ENCODE data around the gene ARHGAP44. TPM values are rescaled to one million over a fixed set of nuclear protein-coding genes. Genes with fewer than 3 reads are reported as not detected.

The ARHGAP44 gene
- total RNA-seq, 1 donor: 2.3 TPM

DNA sequence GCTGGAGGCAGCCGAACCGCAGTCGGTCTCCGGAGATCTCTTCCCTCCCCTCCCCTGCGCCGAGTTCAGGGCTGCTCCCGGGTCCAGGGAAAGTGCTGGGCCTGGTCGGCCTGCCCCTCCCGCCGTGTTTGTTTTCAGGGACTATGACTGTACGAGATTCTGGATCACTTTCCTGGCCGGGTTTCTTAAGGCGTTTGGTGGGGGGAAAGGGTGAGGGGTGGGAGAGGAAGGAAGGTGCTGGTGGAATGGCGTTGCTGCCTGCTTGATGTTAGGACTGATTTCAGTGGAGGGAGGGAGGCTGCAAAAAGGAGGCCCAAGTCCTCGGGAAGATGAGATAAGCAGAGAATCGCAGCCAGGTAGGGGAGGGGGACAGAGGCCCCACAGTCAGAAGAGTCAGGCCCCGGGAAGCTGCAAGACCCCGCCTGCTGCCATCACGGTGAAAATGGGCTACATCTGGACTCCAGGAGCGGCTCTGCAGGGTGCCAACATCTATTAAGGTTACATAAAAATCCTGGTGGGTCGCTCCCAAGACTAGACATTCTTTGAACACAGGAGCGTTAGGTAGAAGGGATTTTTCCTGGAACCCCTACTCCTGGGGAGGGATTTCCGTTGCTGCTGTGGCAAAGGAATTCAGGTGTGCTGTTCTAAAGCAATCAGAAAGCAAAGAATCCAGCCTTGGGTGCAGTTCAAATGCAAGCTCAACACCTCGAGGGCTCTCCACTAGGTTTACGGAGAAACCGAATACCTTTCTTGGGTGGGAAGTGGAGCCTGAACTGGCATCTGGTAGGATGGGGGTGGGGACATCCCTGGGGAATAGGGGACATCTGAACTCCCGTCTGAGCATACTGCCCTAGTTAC is 1.2 kb downstream of the ARHGAP44 start:
- peak overlapping the region; percentile 65 for H3K4me3 ChIP-seq (ENCODE audit: low read depth, low read length)
- DNase-seq (ENCODE audit: low read depth): no peak
- TF ChIP-seq, protein P1, sequence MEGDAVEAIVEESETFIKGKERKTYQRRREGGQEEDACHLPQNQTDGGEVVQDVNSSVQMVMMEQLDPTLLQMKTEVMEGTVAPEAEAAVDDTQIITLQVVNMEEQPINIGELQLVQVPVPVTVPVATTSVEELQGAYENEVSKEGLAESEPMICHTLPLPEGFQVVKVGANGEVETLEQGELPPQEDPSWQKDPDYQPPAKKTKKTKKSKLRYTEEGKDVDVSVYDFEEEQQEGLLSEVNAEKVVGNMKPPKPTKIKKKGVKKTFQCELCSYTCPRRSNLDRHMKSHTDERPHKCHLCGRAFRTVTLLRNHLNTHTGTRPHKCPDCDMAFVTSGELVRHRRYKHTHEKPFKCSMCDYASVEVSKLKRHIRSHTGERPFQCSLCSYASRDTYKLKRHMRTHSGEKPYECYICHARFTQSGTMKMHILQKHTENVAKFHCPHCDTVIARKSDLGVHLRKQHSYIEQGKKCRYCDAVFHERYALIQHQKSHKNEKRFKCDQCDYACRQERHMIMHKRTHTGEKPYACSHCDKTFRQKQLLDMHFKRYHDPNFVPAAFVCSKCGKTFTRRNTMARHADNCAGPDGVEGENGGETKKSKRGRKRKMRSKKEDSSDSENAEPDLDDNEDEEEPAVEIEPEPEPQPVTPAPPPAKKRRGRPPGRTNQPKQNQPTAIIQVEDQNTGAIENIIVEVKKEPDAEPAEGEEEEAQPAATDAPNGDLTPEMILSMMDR (IDR thresholded peaks at IDR 0.05; ENCODE audit: insufficient read depth, low read length): no peak

- no peak overlapping the region for H3K4me3 ChIP-seq (ENCODE audit: low read depth, low read length)
- TF ChIP-seq, protein P1 (IDR thresholded peaks at IDR 0.05; ENCODE audit: insufficient read depth, low read length): no peak
- no peak for DNase-seq (ENCODE audit: low read depth)
These were observed 5.7 kb downstream of the ARHGAP44 start for GRCh38 chr17:12794919-12795532.

DNA sequence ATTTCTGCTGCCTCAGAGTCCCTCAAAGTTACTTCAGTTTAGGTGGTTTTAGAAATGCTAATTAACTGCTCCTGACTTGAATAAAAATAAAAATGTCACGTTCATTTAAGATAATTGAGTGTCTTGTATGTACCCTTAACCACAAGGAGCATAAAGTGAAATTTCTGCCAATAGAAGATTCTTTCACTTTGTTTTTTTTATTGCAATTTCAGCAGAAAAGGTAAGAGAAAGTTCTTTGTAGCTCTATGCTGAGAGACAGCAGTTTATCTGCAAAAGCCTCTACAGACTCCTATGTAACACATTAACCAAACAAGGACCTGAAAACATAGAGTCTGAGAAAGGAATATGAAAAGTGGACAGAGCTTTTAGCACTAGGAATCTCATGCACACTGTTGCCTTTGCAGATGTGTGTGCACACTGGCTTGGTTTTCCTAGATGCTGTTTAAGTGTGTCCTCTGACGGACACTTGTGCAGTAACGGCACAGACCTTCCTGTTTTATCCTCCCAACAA is 11.6 kb downstream of the ARHGAP44 start:
- DNase-seq (ENCODE audit: low read depth): no peak
- H3K4me3 ChIP-seq (ENCODE audit: low read depth, low read length): no peak overlapping the region
- TF ChIP-seq, protein P1 (IDR thresholded peaks at IDR 0.05; ENCODE audit: insufficient read depth, low read length): no peak

DNA sequence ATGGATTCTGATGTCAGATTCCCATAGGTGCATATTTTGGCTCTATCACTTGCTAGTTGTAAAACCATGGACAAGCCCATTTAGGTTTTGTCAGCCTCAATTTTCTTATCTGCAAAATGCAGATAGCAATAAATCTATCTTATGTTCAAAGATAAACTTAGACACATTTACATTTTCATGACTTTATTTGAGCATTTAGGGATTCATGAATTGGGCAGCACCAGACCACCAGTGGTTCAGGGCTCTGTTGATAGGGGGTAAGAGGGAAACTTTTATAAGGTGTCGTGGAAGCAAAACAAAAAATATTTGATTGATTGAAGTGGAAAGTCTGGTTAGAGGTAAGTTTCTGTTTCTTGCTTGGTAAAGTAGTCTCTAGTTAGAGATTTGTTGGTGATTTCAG is 17.3 kb downstream of the ARHGAP44 start:
- no peak for DNase-seq (ENCODE audit: low read depth)
- TF ChIP-seq, protein P1 (IDR thresholded peaks at IDR 0.05; ENCODE audit: insufficient read depth, low read length): no peak
- no peak overlapping the region for H3K4me3 ChIP-seq (ENCODE audit: low read depth, low read length)

DNA sequence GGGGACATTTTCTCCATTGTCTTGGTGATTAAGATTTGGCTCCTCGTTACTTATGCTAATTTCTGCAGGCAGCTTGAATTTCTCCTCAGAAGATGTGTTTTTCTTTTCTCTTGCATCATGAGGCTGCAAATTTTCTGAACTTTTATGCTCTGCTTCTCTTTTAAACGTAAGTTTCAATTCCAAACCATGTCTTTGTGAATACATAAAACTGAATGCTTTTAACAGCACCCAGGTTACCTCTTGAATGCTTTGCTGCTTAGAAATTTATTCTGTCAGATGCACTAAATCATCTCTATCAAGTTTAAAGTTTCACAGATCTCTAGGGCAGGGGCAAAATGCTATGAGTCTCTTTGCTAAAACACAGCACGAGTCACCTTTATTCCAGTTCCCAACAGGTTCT is 19.4 kb downstream of the ARHGAP44 start:
- DNase-seq (ENCODE audit: low read depth): no peak
- no peak overlapping the region for H3K4me3 ChIP-seq (ENCODE audit: low read depth, low read length)
- TF ChIP-seq, protein P1 (IDR thresholded peaks at IDR 0.05; ENCODE audit: insufficient read depth, low read length): no peak

DNA sequence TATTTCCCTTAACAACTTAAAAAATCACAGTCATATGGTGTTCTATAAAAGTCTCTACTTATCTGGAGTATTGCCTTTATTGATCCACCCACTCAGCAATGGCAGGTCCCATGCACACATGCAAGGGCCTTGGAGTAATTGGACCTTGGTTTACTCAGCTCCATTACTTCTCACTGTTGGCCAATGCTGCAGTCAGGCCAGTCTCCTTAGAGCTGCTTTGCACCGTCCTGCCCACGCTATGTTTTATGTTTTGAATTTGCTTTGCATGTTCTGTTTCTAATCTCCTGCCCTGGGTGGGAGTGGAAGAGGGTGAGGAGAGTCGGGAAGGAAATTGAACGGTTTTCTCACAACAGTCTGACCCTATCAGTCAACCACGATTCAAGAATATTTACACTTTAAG is 23.6 kb downstream of the ARHGAP44 start:
- TF ChIP-seq, protein P1 (IDR thresholded peaks at IDR 0.05; ENCODE audit: insufficient read depth, low read length): no peak
- no peak for DNase-seq (ENCODE audit: low read depth)
- H3K4me3 ChIP-seq (ENCODE audit: low read depth, low read length): no peak overlapping the region
